ENCODE measurements around the gene IL7R.

DNA sequence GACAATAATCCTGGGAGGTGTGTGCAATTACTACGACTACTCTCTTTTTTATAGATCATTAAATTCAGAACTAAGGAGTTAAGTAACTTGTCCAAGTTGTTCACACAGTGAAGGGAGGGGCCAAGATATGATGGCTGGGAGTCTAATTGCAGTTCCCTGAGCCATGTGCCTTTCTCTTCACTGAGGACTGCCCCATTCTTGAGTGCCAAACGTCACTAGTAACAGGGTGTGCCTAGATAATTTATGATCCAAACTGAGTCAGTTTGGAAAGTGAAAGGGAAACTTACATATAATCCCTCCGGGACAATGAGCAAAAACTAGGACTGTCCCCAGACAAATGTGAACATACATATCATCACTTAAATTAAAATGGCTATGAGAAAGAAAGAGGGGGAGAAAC, 20.2 kb downstream of the IL7R start:
- TF ChIP-seq, protein P1, sequence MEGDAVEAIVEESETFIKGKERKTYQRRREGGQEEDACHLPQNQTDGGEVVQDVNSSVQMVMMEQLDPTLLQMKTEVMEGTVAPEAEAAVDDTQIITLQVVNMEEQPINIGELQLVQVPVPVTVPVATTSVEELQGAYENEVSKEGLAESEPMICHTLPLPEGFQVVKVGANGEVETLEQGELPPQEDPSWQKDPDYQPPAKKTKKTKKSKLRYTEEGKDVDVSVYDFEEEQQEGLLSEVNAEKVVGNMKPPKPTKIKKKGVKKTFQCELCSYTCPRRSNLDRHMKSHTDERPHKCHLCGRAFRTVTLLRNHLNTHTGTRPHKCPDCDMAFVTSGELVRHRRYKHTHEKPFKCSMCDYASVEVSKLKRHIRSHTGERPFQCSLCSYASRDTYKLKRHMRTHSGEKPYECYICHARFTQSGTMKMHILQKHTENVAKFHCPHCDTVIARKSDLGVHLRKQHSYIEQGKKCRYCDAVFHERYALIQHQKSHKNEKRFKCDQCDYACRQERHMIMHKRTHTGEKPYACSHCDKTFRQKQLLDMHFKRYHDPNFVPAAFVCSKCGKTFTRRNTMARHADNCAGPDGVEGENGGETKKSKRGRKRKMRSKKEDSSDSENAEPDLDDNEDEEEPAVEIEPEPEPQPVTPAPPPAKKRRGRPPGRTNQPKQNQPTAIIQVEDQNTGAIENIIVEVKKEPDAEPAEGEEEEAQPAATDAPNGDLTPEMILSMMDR (IDR thresholded peaks at IDR 0.05), result no peak
- no peak for TF ChIP-seq BHLHE40 (IDR thresholded peaks at IDR 0.05; ENCODE audit: low read depth, low read length)
